WTC11 (cell line): ENCODE measurements around the gene FMN2.

Source experiments
- ATF2 ChIP-seq: sonication (generic); formaldehyde crosslinking; IDR thresholded peaks from 2 replicates; pipeline ENCODE4 v1.8.1; 2022; ENCODE audit warnings: low read depth, missing genetic modification reagents, borderline replicate concordance
- CTCF ChIP-seq: fragments of 200-600 bp; IDR thresholded peaks from 2 replicates; pipeline ENCODE4 v1.8.0; 2022; ENCODE audit warnings: antibody characterized with exemption
- HMGXB4 ChIP-seq: sonication (generic); formaldehyde crosslinking; IDR thresholded peaks from 2 replicates; pipeline ENCODE4 v1.8.1; 2023; ENCODE audit warnings: mild to moderate bottlenecking, moderate library complexity, missing genetic modification reagents
- MXD4 ChIP-seq: fragments of 250-450 bp; sonication (Bioruptor Pico); IDR thresholded peaks from 2 replicates; pipeline ENCODE4 v1.8.0; 2021; ENCODE audit warnings: mild to moderate bottlenecking, moderate library complexity, borderline replicate concordance
- NR2C2 ChIP-seq: sonication (generic); formaldehyde crosslinking; IDR thresholded peaks from 2 replicates; pipeline ENCODE4 v1.8.0; 2022; ENCODE audit warnings: mild to moderate bottlenecking, missing genetic modification reagents
- PRDM15 ChIP-seq: sonication (generic); formaldehyde crosslinking; IDR thresholded peaks from 2 replicates; pipeline ENCODE4 v1.8.0; 2022; ENCODE audit warnings: missing genetic modification reagents
- TCF7 ChIP-seq: sonication (generic); formaldehyde crosslinking; IDR thresholded peaks from 2 replicates; pipeline ENCODE4 v1.8.0; 2022; ENCODE audit warnings: mild to moderate bottlenecking, low read depth, missing genetic modification reagents, moderate library complexity
- TEAD4 ChIP-seq: sonication (generic); formaldehyde crosslinking; IDR thresholded peaks from 2 replicates; pipeline ENCODE4 v1.8.0; 2022; ENCODE audit warnings: mild to moderate bottlenecking, missing genetic modification reagents
- TF ChIP-seq, protein P1 (sequence below): sonication (generic); formaldehyde crosslinking; IDR thresholded peaks from 2 replicates; pipeline ENCODE4 v1.8.0; 2022; ENCODE audit warnings: mild to moderate bottlenecking, missing genetic modification reagents
- TF ChIP-seq, protein P2 (sequence below): sonication (generic); formaldehyde crosslinking; conservative IDR thresholded peaks from 2 replicates; pipeline ENCODE4 v1.8.1; 2022; ENCODE audit warnings: mild to moderate bottlenecking, missing genetic modification reagents
- TF ChIP-seq, protein P3 (sequence below): sonication (generic); formaldehyde crosslinking; IDR thresholded peaks from 2 replicates; pipeline ENCODE4 v1.8.0; 2022; ENCODE audit warnings: mild to moderate bottlenecking, missing genetic modification reagents

DNA sequence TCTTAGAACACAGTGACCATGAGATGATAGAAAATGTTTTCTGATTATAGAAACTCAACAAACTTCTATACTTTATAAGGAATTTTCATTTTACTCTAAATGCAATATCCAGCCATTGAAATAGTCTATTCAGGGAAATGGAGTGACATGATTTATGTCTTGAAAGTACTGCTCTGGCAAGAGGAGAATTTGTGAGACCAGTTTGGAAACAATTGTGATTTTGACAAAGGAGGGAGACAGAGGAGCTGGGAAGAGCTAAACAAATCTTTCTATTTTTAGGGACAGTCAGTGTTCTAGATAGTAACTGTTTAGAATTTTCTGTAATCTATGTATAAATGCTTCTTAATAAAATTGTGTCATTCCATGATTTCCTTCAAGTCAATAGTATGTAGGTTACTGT, 252.3 kb downstream of the FMN2 start:
- TF ChIP-seq CTCF (no peak), PRDM15 (CRISPR knock-in tag) (no peak), NR2C2 (CRISPR knock-in tag) (no peak), HMGXB4 (CRISPR knock-in tag) (no peak), ATF2 (no peak), MXD4 (CRISPR knock-in tag) (no peak), TCF7 (CRISPR knock-in tag) (no peak), TEAD4 (CRISPR knock-in tag) (no peak)
- TF ChIP-seq, protein P1, sequence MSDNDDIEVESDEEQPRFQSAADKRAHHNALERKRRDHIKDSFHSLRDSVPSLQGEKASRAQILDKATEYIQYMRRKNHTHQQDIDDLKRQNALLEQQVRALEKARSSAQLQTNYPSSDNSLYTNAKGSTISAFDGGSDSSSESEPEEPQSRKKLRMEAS = no peak
- TF ChIP-seq, protein P2, sequence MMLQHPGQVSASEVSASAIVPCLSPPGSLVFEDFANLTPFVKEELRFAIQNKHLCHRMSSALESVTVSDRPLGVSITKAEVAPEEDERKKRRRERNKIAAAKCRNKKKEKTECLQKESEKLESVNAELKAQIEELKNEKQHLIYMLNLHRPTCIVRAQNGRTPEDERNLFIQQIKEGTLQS (CRISPR knock-in tag) = no peak
- TF ChIP-seq, protein P3, sequence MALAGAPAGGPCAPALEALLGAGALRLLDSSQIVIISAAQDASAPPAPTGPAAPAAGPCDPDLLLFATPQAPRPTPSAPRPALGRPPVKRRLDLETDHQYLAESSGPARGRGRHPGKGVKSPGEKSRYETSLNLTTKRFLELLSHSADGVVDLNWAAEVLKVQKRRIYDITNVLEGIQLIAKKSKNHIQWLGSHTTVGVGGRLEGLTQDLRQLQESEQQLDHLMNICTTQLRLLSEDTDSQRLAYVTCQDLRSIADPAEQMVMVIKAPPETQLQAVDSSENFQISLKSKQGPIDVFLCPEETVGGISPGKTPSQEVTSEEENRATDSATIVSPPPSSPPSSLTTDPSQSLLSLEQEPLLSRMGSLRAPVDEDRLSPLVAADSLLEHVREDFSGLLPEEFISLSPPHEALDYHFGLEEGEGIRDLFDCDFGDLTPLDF (CRISPR knock-in tag) = no peak
